NCI-H146 (cell line): Measurements from ENCODE around the gene FARS2.

Experiments used
- DNase-seq: peaks from one replicate; lab custom pipeline; 2025; lab: John Stamatoyannopoulos, UW

The FARS2 gene

GRCh38 chr6:5509106-5509505, 247.8 kb downstream of the FARS2 start:
- no peak for DNase-seq

GRCh38 chr6:5510331-5511133, 249.2 kb downstream of the FARS2 start:
- DNase-seq: no peak

GRCh38 chr6:5511954-5512353, 250.6 kb downstream of the FARS2 start:
- no peak for DNase-seq

- no peak for DNase-seq
These were observed 251.1 kb downstream of the FARS2 start for GRCh38 chr6:5512422-5512821.

GRCh38 chr6:5513408-5513807, 252.1 kb downstream of the FARS2 start:
- peak; percentile 55 for DNase-seq

- no peak for DNase-seq
These were observed 253.0 kb downstream of the FARS2 start for GRCh38 chr6:5514353-5514752.

- DNase-seq: no peak
These were observed 253.9 kb downstream of the FARS2 start for GRCh38 chr6:5515200-5515599.

GRCh38 chr6:5516036-5516435, 254.7 kb downstream of the FARS2 start:
- no peak for DNase-seq

GRCh38 chr6:5517796-5518195, 256.5 kb downstream of the FARS2 start:
- DNase-seq: no peak

- no peak for DNase-seq
These were observed 257.7 kb downstream of the FARS2 start for GRCh38 chr6:5518936-5519491.

GRCh38 chr6:5520796-5521195, 259.5 kb downstream of the FARS2 start:
- DNase-seq: no peak

- DNase-seq: no peak
These were observed 260.0 kb downstream of the FARS2 start for GRCh38 chr6:5521322-5521721.

GRCh38 chr6:5522147-5522546, 260.8 kb downstream of the FARS2 start:
- no peak for DNase-seq

GRCh38 chr6:5524110-5524509, 262.8 kb downstream of the FARS2 start:
- no peak for DNase-seq

- DNase-seq: no peak
These were observed 263.9 kb downstream of the FARS2 start for GRCh38 chr6:5525209-5525608.

GRCh38 chr6:5529015-5529414, 267.7 kb downstream of the FARS2 start:
- DNase-seq: no peak

- peak; percentile 50 for DNase-seq
These were observed 268.4 kb downstream of the FARS2 start for GRCh38 chr6:5529733-5530132.

- no peak for DNase-seq
These were observed 269.8 kb downstream of the FARS2 start for GRCh38 chr6:5531161-5531560.

- no peak for DNase-seq
These were observed 270.6 kb downstream of the FARS2 start for GRCh38 chr6:5531853-5532375.

- no peak for DNase-seq
These were observed 271.6 kb downstream of the FARS2 start for GRCh38 chr6:5532941-5533340.

GRCh38 chr6:5534643-5535042, 273.3 kb downstream of the FARS2 start:
- no peak for DNase-seq

- DNase-seq: no peak
These were observed 275.3 kb downstream of the FARS2 start for GRCh38 chr6:5536644-5537043.

GRCh38 chr6:5537132-5537531, 275.8 kb downstream of the FARS2 start:
- no peak for DNase-seq

GRCh38 chr6:5537967-5538366, 276.7 kb downstream of the FARS2 start:
- no peak for DNase-seq
